Measurements from ENCODE around the gene LGI4.
A peak's percentile ranks its signal among the peaks of the same experiment; 100 is the strongest.

Gene LGI4

GRCh38 chr19:35125749-35126623 lies 8.9 kb downstream of the LGI4 start:
- Mint-ChIP-seq H3K4me1 (peaks cover 12% of the 10 kb centered on the region), H3K27ac (no peak overlapping the region), H3K9me3 (no peaks in the 10 kb centered on the region), H3K36me3 (ENCODE audit: low read depth) (no peaks in the 10 kb centered on the region), H3K27me3 (no peaks in the 10 kb centered on the region), H3K4me3 (no peak overlapping the region)
- ATAC-seq (no peak), DNase-seq (no peak)

GRCh38 chr19:35125270-35125717 lies 9.6 kb downstream of the LGI4 start:
- no peaks in the 10 kb centered on the region for H3K27me3 Mint-ChIP-seq
- ATAC-seq (no peak), DNase-seq (no peak)
- H3K4me3 Mint-ChIP-seq = no peak overlapping the region
- no peaks in the 10 kb centered on the region for H3K9me3 Mint-ChIP-seq
- H3K36me3 Mint-ChIP-seq (ENCODE audit: low read depth) = no peaks in the 10 kb centered on the region
- no peak overlapping the region for H3K27ac Mint-ChIP-seq
- peaks cover 12% of the 10 kb centered on the region for H3K4me1 Mint-ChIP-seq

GRCh38 chr19:35124098-35125060 lies 10.5 kb downstream of the LGI4 start:
- no peaks in the 10 kb centered on the region for H3K9me3 Mint-ChIP-seq
- ATAC-seq = peak; percentile 93

GRCh38 chr19:35123573-35123972 lies 11.3 kb downstream of the LGI4 start:
- Mint-ChIP-seq H3K9me3 (no peaks in the 10 kb centered on the region), H3K4me1 (peaks cover 12% of the 10 kb centered on the region), H3K27ac (no peak overlapping the region), H3K27me3 (no peaks in the 10 kb centered on the region), H3K36me3 (ENCODE audit: low read depth) (no peaks in the 10 kb centered on the region), H3K4me3 (peak overlapping the region; percentile 80)
- ATAC-seq (no peak), DNase-seq (no peak)

More at GRCh38 chr19:35124098-35125060, 10.5 kb downstream of the LGI4 start:
- Mint-ChIP-seq H3K27ac (peak overlapping the region; percentile 82), H3K27me3 (no peaks in the 10 kb centered on the region), H3K4me3 (peak overlapping the region; percentile 80), H3K36me3 (ENCODE audit: low read depth) (no peaks in the 10 kb centered on the region), H3K4me1 (peaks cover 12% of the 10 kb centered on the region)
- peak; percentile 88 for DNase-seq

- ATAC-seq (no peak), DNase-seq (no peak)
- Mint-ChIP-seq H3K4me3 (no peak overlapping the region), H3K9me3 (no peaks in the 10 kb centered on the region), H3K27ac (no peak overlapping the region), H3K4me1 (peaks cover 12% of the 10 kb centered on the region), H3K27me3 (no peaks in the 10 kb centered on the region), H3K36me3 (ENCODE audit: low read depth) (no peaks in the 10 kb centered on the region)
Observed at GRCh38 chr19:35122687-35123551, 11.9 kb downstream of the LGI4 start.

GRCh38 chr19:35120898-35121297 lies 14.0 kb downstream of the LGI4 start:
- ATAC-seq = no peak
- H3K9me3 Mint-ChIP-seq = no peaks in the 10 kb centered on the region
- no peak overlapping the region for H3K27ac Mint-ChIP-seq
- H3K36me3 Mint-ChIP-seq (ENCODE audit: low read depth) = no peaks in the 10 kb centered on the region
- peaks cover 12% of the 10 kb centered on the region for H3K4me1 Mint-ChIP-seq
- DNase-seq = no peak
- no peak overlapping the region for H3K4me3 Mint-ChIP-seq
- no peaks in the 10 kb centered on the region for H3K27me3 Mint-ChIP-seq

- H3K9me3 Mint-ChIP-seq = no peaks in the 10 kb centered on the region
- peaks cover 12% of the 10 kb centered on the region for H3K4me1 Mint-ChIP-seq
- no peaks in the 10 kb centered on the region for H3K36me3 Mint-ChIP-seq (ENCODE audit: low read depth)
- DNase-seq (no peak), ATAC-seq (no peak)
- H3K4me3 Mint-ChIP-seq = no peak overlapping the region
- H3K27me3 Mint-ChIP-seq = no peaks in the 10 kb centered on the region
- H3K27ac Mint-ChIP-seq = no peak overlapping the region
Observed at GRCh38 chr19:35120492-35120891, 14.4 kb downstream of the LGI4 start.

- no peaks in the 10 kb centered on the region for H3K27me3 Mint-ChIP-seq
- H3K36me3 Mint-ChIP-seq (ENCODE audit: low read depth) = no peaks in the 10 kb centered on the region
- ATAC-seq = no peak
- H3K4me1 Mint-ChIP-seq = peaks cover 12% of the 10 kb centered on the region
- no peak overlapping the region for H3K27ac Mint-ChIP-seq
- H3K9me3 Mint-ChIP-seq = no peaks in the 10 kb centered on the region
- no peak for DNase-seq
- H3K4me3 Mint-ChIP-seq = no peak overlapping the region
Observed at GRCh38 chr19:35119578-35120155, 15.2 kb downstream of the LGI4 start.

- ATAC-seq (no peak), DNase-seq (no peak)
- Mint-ChIP-seq H3K4me1 (peaks cover 9% of the 10 kb centered on the region), H3K9me3 (no peaks in the 10 kb centered on the region), H3K36me3 (ENCODE audit: low read depth) (no peaks in the 10 kb centered on the region), H3K27ac (no peak overlapping the region), H3K27me3 (no peaks in the 10 kb centered on the region), H3K4me3 (no peak overlapping the region)
Observed at GRCh38 chr19:35119091-35119490, 15.8 kb downstream of the LGI4 start.

- Mint-ChIP-seq H3K9me3 (no peaks in the 10 kb centered on the region), H3K27me3 (peaks cover 2% of the 10 kb centered on the region), H3K4me1 (peaks cover 5% of the 10 kb centered on the region), H3K36me3 (ENCODE audit: low read depth) (no peaks in the 10 kb centered on the region), H3K4me3 (no peak overlapping the region), H3K27ac (no peak overlapping the region)
- ATAC-seq (no peak), DNase-seq (no peak)
Observed at GRCh38 chr19:35118268-35119020, 16.4 kb downstream of the LGI4 start.

- DNase-seq (no peak), ATAC-seq (no peak)
- no peak overlapping the region for H3K4me3 Mint-ChIP-seq
- H3K36me3 Mint-ChIP-seq (ENCODE audit: low read depth) = no peaks in the 10 kb centered on the region
- peaks cover 5% of the 10 kb centered on the region for H3K4me1 Mint-ChIP-seq
- no peak overlapping the region for H3K27ac Mint-ChIP-seq
- peaks cover 2% of the 10 kb centered on the region for H3K27me3 Mint-ChIP-seq
- H3K9me3 Mint-ChIP-seq = no peaks in the 10 kb centered on the region
Observed at GRCh38 chr19:35117799-35118198, 17.1 kb downstream of the LGI4 start.

GRCh38 chr19:35117116-35117515 lies 17.7 kb downstream of the LGI4 start:
- no peak for ATAC-seq
- Mint-ChIP-seq H3K36me3 (ENCODE audit: low read depth) (no peaks in the 10 kb centered on the region), H3K27me3 (peaks cover 2% of the 10 kb centered on the region), H3K27ac (no peak overlapping the region), H3K9me3 (no peaks in the 10 kb centered on the region), H3K4me3 (no peak overlapping the region), H3K4me1 (peaks cover 5% of the 10 kb centered on the region)
- DNase-seq = no peak

GRCh38 chr19:35116072-35116801 lies 18.6 kb downstream of the LGI4 start:
- no peak overlapping the region for H3K27ac Mint-ChIP-seq
- no peak for ATAC-seq

More at GRCh38 chr19:35116072-35116801, 18.6 kb downstream of the LGI4 start:
- Mint-ChIP-seq H3K4me3 (no peak overlapping the region), H3K9me3 (no peaks in the 10 kb centered on the region), H3K27me3 (peaks cover 2% of the 10 kb centered on the region), H3K36me3 (ENCODE audit: low read depth) (no peaks in the 10 kb centered on the region), H3K4me1 (peaks cover 5% of the 10 kb centered on the region)
- DNase-seq = no peak

Data from activated naive CD8-positive, alpha-beta T cell treated with anti-CD3 and anti-CD28 coated beads, Interleukin-2, amount 50 U/mL, for 24 hours (primary cell).